Gastroesophageal sphincter (tissue), 4 donors: ENCODE measurements around the gene PAX5. TPM values are rescaled to one million over a fixed set of nuclear protein-coding genes. Genes with fewer than 3 reads are reported as not detected.

Source experiments
- ATAC-seq: fragments of 150-250 bp; one replicate; pipeline ENCODE4 v1.9.1; 2016; ENCODE audit warnings: mild to moderate bottlenecking, moderate library complexity
- H3K27ac ChIP-seq, 4 donors: fragments of 200-600 bp; sonication (generic) in 3 of 4; 1 replicate in 3 of 4; 2 replicates in 1 of 4; pipeline ENCODE4 v1.5.1; 2016 to 2019
- H3K27me3 ChIP-seq: fragments of 200-600 bp; sonication (generic); one replicate; pipeline ENCODE4 v1.5.1; 2019
- H3K36me3 ChIP-seq, 2 donors: fragments of 200-600 bp; sonication (generic); one replicate each; pipeline ENCODE4 v1.5.1; 2019; ENCODE audit warnings: control low read depth in 1 of 2
- H3K4me1 ChIP-seq, 3 donors: fragments of 200-600 bp; sonication (generic); 1 replicate in 2 of 3; 2 replicates in 1 of 3; pipeline ENCODE4 v1.5.1; 2016 to 2019; ENCODE audit warnings: control low read depth in 2 of 3
- H3K4me3 ChIP-seq, 2 donors: fragments of 200-600 bp; sonication (generic); one replicate each; pipeline ENCODE4 v1.5.1; 2019; ENCODE audit warnings: mild to moderate bottlenecking in 1 of 2, moderate library complexity in 1 of 2
- H3K9me3 ChIP-seq, 3 donors: fragments of 200-600 bp; sonication (generic); one replicate each; pipeline ENCODE4 v1.5.1; 2017 to 2019; ENCODE audit warnings: control low read depth in 2 of 3
- EP300 ChIP-seq: sonication (generic); formaldehyde crosslinking; IDR thresholded peaks from one replicate; pipeline ENCODE4 v1.6.1; 2017; ENCODE audit warnings: antibody characterized with exemption, mild to moderate bottlenecking
- POLR2A ChIP-seq, 2 donors: fragments of 450-650 bp; IDR thresholded peaks; one replicate each; pipeline ENCODE4 v1.6.1; 2017; ENCODE audit warnings: antibody characterized with exemption in 2 of 2, mild to moderate bottlenecking in 2 of 2, moderate library complexity in 1 of 2
- POLR2AphosphoS5 ChIP-seq: sonication (generic); formaldehyde crosslinking; IDR thresholded peaks from one replicate; pipeline ENCODE4 v1.6.1; 2017; ENCODE audit warnings: antibody characterized with exemption
- WGBS, 2 donors: methylation state at CpG; one replicate each; pipeline ENCODE4 v1.1.5; 2018; ENCODE audit warnings: low coverage in 1 of 2; 5-methylcytosine and 5-hydroxymethylcytosine counted together
- total RNA-seq, 4 donors: library from RNA; depleted of rRNA; stranded (reverse); fragments of >200 nt; gene quantifications; one replicate each; pipeline ENCODE4 v1.1.0, GENCODE V29; 2016
- TF ChIP-seq, protein P1 (sequence below), 4 experiments: fragments of 200-600 bp in 2 of 4; fragments of 450-650 bp in 2 of 4; sonication (generic) in 1 of 4; IDR thresholded peaks; one replicate each; pipeline ENCODE4 v1.5.1; 2017 to 2019; ENCODE audit warnings: antibody characterized with exemption in 4 of 4, mild to moderate bottlenecking in 2 of 4, moderate library complexity in 2 of 4

PAX5 gene
- total RNA-seq, 4 donors from 2014 or later, result under 0.01 TPM; not detected in 3

DNA sequence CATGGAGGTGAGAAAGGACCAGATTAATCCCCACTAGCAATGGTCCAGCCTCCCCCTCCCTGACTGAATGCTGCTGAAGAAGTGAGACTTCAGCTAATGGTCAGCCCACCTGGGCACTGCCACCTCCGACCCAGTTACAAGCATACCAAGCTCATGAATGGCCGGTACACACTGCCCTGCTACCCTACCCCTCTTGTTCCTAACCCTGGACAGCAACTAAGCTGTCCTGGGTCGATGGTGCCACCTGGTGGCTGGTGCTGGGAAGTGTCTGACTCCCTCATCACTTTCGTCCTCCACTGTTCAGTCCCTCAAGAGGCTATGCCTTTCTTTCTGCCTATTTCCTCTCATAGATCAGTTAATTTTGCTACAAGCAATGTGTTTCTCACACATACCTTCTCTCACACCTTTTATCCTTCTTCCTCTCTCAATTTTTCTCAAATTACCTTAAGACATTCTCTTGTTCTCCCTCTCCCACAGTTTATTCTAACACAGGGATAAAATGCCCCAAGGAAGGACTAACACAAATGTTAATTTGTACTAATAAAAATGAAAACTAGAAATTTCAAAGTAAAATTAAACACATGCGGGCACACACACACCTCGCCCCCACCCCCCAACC is 42.4 kb downstream of the PAX5 start:
- no peak for TF ChIP-seq EP300
- TF ChIP-seq POLR2AphosphoS5, result no peak
- TF ChIP-seq POLR2A (IDR thresholded peaks at IDR 0.05), result no peak
- TF ChIP-seq, protein P1, sequence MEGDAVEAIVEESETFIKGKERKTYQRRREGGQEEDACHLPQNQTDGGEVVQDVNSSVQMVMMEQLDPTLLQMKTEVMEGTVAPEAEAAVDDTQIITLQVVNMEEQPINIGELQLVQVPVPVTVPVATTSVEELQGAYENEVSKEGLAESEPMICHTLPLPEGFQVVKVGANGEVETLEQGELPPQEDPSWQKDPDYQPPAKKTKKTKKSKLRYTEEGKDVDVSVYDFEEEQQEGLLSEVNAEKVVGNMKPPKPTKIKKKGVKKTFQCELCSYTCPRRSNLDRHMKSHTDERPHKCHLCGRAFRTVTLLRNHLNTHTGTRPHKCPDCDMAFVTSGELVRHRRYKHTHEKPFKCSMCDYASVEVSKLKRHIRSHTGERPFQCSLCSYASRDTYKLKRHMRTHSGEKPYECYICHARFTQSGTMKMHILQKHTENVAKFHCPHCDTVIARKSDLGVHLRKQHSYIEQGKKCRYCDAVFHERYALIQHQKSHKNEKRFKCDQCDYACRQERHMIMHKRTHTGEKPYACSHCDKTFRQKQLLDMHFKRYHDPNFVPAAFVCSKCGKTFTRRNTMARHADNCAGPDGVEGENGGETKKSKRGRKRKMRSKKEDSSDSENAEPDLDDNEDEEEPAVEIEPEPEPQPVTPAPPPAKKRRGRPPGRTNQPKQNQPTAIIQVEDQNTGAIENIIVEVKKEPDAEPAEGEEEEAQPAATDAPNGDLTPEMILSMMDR (IDR thresholded peaks at IDR 0.05), result no peak
- H3K4me1 ChIP-seq, result peaks cover 0 to 12% (median 1%) of the 10 kb centered on the region in 3 donors
- peaks cover 0 to 16% (median 2%) of the 10 kb centered on the region in 3 donors for H3K9me3 ChIP-seq
- no peaks in the 10 kb centered on the region for H3K36me3 ChIP-seq
- WGBS, 2 donors, result 7 to 15% methylated on average over 6 of the region's 6 CpGs
- peaks cover 97% of the 10 kb centered on the region for H3K27me3 ChIP-seq
- no peak overlapping the region for H3K27ac ChIP-seq
- no peak overlapping the region for H3K4me3 ChIP-seq
- no peak for ATAC-seq

DNA sequence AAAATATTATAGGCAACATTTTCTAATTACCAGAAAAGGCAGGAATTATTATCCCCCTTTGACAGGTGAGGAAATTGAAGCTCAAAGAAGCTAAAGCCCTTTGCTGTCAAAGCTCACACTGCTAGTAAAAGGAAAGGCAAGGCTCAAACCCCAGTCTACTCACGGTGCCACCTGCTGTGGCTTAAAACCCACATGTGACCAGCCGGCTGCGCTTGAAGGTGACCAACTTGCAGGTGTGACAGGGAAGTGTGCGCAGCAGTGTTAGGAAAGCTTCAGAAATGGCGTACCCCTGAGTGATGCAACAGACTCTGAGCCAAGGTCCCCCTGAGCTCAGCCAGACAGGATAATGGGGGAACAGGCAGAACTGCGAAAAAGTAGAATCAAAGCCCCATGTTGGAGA is 45.2 kb downstream of the PAX5 start:
- Histone ChIP-seq H3K9me3 (peaks cover 0 to 16% (median 2%) of the 10 kb centered on the region in 3 donors), H3K4me1 (peaks cover 0 to 23% (median 3%) of the 10 kb centered on the region in 3 donors), H3K27me3 (peaks cover 97% of the 10 kb centered on the region), H3K36me3 (no peaks in the 10 kb centered on the region), H3K4me3 (no peak overlapping the region), H3K27ac (no peak overlapping the region)
- no peak for ATAC-seq
- TF ChIP-seq EP300, result no peak
- no peak for TF ChIP-seq POLR2A (IDR thresholded peaks at IDR 0.05)
- TF ChIP-seq POLR2AphosphoS5, result no peak
- TF ChIP-seq, protein P1 (IDR thresholded peaks at IDR 0.05), result no peak
- WGBS, 2 donors, result 3 to 31% methylated on average over 3 of the region's 6 CpGs

DNA sequence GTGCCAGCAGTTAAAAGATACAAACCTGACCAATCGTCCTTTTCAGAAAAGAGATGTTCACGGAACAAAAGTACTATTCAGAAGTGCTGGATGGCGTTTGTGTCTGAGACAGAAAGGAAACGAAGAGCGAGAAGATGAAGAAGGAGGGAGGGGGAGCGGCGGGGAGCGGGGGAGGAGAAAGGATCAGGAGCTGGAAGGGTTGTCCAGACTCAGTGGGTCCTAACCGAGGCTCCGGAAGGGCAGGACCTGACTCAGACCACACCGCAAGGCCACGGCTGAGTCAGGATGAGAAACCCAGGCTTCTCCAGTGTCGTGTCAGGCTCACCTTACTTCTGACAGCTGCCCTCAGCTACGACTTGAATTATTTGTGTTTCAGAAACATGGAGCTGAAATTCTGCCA is 46.2 kb downstream of the PAX5 start:
- no peak for TF ChIP-seq EP300
- Histone ChIP-seq H3K36me3 (no peaks in the 10 kb centered on the region), H3K27me3 (peaks cover 100% of the 10 kb centered on the region), H3K4me3 (no peak overlapping the region), H3K9me3 (peaks cover 0 to 16% (median 2%) of the 10 kb centered on the region in 3 donors), H3K27ac (no peak overlapping the region), H3K4me1 (peaks cover 0 to 23% (median 3%) of the 10 kb centered on the region in 3 donors)
- WGBS, 2 donors, result 0 to 2% methylated on average over 9 to 11 of the region's 14 CpGs
- ATAC-seq, result no peak

DNA sequence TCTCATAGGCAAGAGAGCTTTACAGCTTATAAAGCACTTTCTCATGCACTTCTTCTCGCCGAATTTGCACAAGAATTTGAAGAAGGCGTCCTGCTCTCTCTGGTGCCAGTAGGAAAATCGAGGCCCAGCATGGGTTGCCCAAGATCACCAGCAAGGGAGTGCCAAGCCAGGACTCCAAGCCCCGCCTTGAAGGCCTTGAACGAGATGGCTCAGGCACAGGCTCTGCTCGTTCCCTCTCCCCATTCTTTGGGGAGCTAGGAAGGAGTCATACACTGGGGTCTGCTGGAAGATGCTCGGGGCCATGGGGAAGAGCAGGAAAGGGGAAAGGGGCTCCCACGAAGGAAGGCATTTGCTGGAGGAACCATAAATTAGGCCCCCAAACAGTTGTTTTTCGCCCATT is 46.7 kb downstream of the PAX5 start:
- 20 to 50% methylated on average over 1 of the region's 10 CpGs for WGBS, 2 donors
- TF ChIP-seq POLR2AphosphoS5, result no peak
- no peak for TF ChIP-seq POLR2A (IDR thresholded peaks at IDR 0.05)
- no peak for TF ChIP-seq EP300
- TF ChIP-seq, protein P1 (IDR thresholded peaks at IDR 0.05), result no peak
- peaks cover 100% of the 10 kb centered on the region for H3K27me3 ChIP-seq
- no peak for ATAC-seq
- H3K36me3 ChIP-seq, result no peaks in the 10 kb centered on the region
- H3K4me1 ChIP-seq, result peaks cover 0 to 23% (median 3%) of the 10 kb centered on the region in 3 donors
- no peak overlapping the region for H3K4me3 ChIP-seq
- H3K27ac ChIP-seq, result no peak overlapping the region
- peaks cover 0 to 16% (median 2%) of the 10 kb centered on the region in 3 donors for H3K9me3 ChIP-seq

DNA sequence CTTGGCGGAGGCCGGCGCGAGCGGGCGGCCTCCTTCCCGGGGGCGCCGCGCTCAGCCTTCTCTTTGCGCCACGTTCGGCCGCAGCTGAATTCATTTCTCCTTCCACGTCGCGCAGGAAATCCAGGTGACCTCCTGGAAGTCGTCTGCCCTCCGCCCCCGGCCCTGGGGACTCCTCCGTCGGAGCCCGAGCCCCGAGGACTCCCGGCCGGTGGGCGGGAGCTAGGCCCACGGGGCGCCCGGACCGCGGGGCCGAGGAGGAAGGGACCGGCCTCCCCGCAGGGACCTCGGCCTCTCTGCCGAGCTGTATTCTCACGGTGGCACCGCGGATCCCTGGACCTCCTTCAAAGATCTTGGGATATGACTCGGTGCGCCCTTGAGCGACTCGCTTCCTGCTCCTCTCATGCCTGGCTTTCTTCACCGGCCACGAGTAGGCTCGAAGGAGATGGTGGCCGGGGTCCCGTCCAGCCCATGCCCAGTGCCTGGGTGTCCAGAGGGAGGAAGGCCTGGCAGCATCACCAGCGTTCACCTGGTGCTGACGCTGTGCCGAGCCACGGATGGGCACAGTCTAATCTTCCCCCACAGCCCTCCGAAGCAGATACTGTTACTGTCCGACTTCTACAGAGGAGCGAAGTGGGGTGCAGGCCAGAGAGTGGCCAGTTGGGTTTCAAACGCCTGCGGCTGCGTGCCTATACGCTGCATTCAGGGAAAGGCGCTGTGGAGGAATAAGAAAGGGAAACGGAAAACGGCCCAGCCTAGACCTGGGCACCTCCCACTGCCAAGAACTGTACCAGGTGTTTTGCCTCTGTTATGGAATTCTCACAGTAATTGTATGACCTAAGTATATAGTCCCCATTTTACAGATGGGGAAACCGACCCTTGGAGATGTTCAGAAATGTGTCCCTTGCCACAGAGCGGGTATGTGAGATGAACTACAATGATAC is 47.3 kb downstream of the PAX5 start:
- H3K27me3 ChIP-seq, result peaks cover 100% of the 10 kb centered on the region
- WGBS, 2 donors, result 6% methylated on average over 26 of the region's 65 CpGs; no CpG with 5 or more reads in 1 of the 2 donors

More for the DNA sequence above, 47.3 kb downstream of the PAX5 start:
- Histone ChIP-seq H3K36me3 (no peaks in the 10 kb centered on the region), H3K4me3 (no peak overlapping the region), H3K27ac (no peak overlapping the region), H3K9me3 (peaks cover 0 to 16% (median 2%) of the 10 kb centered on the region in 3 donors), H3K4me1 (peaks cover 0 to 23% (median 3%) of the 10 kb centered on the region in 3 donors)
- ATAC-seq, result no peak
- TF ChIP-seq POLR2A (IDR thresholded peaks at IDR 0.05), result no peak
- TF ChIP-seq EP300, result no peak
- TF ChIP-seq POLR2AphosphoS5, result no peak
- TF ChIP-seq, protein P1 (IDR thresholded peaks at IDR 0.05), result no peak
